H1 (cell line): ENCODE measurements around the gene NUDCD2. TPM values are rescaled to one million over a fixed set of nuclear protein-coding genes. Genes with fewer than 3 reads are reported as not detected.
A peak's percentile ranks its signal among the peaks of the same experiment; 100 is the strongest.

Experiments used
- CTCF ChIA-PET: fragments of 300-600 bp; sonication (Branson Sonifier 250); formaldehyde crosslinking; loops from one replicate; lab custom pipeline; 2021; ENCODE audit not compliant: partially characterized antibody; lab: Charles Lee
- POLR2A ChIA-PET: fragments of 300-600 bp; sonication (Branson Sonifier 250); formaldehyde crosslinking; loops from one replicate; lab custom pipeline; 2021; ENCODE audit warnings: inconsistent platforms; ENCODE audit not compliant: partially characterized antibody; lab: Charles Lee
- DNase-seq, 2 experiments: peaks; one replicate each; pipeline versions ENCODE4 v3.0.0 to v3.0.0-alpha.2; 2010 to 2022; ENCODE audit warnings: low spot score in 2 of 2, low read depth in 1 of 2, mixed read lengths in 1 of 2
- FAIRE-seq: peaks from 2 replicates; lab custom pipeline; 2011; peaks lifted over from hg19 to GRCh38; lab: Jason Lieb, UNC
- H2AFZ ChIP-seq: 2 replicates; pipeline ENCODE4 v1.8.1; 2012; ENCODE audit warnings: low read length, inconsistent platforms
- H2AK5ac ChIP-seq: 2 replicates; pipeline ENCODE4 v1.6.1; 2013; ENCODE audit warnings: low read depth, low read length
- H2BK120ac ChIP-seq: replicated peaks from 2 replicates; pipeline ENCODE3; 2013; ENCODE audit warnings: low read depth, low read length, inconsistent platforms
- H2BK12ac ChIP-seq: 2 replicates; pipeline ENCODE4 v1.6.1; 2013; ENCODE audit warnings: low read depth, low read length
- H2BK15ac ChIP-seq: 2 replicates; pipeline ENCODE4 v1.6.1; 2013; ENCODE audit warnings: low read length
- H2BK20ac ChIP-seq: 2 replicates; pipeline ENCODE4 v1.6.1; 2013; ENCODE audit warnings: low read length
- H2BK5ac ChIP-seq: 2 replicates; pipeline ENCODE4 v1.6.1; 2013; ENCODE audit warnings: low read depth, low read length
- H3K14ac ChIP-seq: 2 replicates; pipeline ENCODE4 v1.6.1; 2013; ENCODE audit warnings: inconsistent platforms; ENCODE audit not compliant: insufficient read length
- H3K18ac ChIP-seq: 2 replicates; pipeline ENCODE4 v1.6.1; 2013; ENCODE audit warnings: low read length; ENCODE audit errors: extremely low read depth
- H3K23ac ChIP-seq: 2 replicates; pipeline ENCODE4 v1.6.1; 2013; ENCODE audit warnings: inconsistent platforms; ENCODE audit not compliant: insufficient read length
- H3K23me2 ChIP-seq: 2 replicates; pipeline ENCODE4 v1.6.1; 2013; ENCODE audit warnings: low read depth, low read length
- H3K27ac ChIP-seq: 2 replicates; pipeline ENCODE4 v1.6.1; 2011; ENCODE audit warnings: low read depth, low read length, inconsistent platforms
- H3K27me3 ChIP-seq, 4 experiments: replicated peaks in 1 of 4; 1 replicate in 1 of 4; 2 replicates in 3 of 4; pipeline versions ENCODE4 v1.6.1 to v1.8.1; 2011 to 2013; ENCODE audit warnings: low read length in 3 of 4, mild to moderate bottlenecking in 3 of 4, inconsistent platforms in 2 of 4, mixed read lengths in 2 of 4, moderate library complexity in 1 of 4; ENCODE audit not compliant: control insufficient read depth in 3 of 4, insufficient read depth in 3 of 4; ENCODE audit errors: extremely low read depth in 1 of 4
- H3K36me3 ChIP-seq, 4 experiments: 2 replicates each; pipeline versions ENCODE4 v1.6.1 to v1.8.1; 2011 to 2013; ENCODE audit warnings: mild to moderate bottlenecking in 4 of 4, low read length in 3 of 4, moderate library complexity in 2 of 4, control low read depth in 1 of 4, inconsistent platforms in 1 of 4; ENCODE audit not compliant: insufficient read depth in 4 of 4, control insufficient read depth in 2 of 4
- H3K4ac ChIP-seq: replicated peaks from 2 replicates; pipeline ENCODE3; 2013; ENCODE audit warnings: low read length, low read depth, mixed read lengths, inconsistent platforms; ENCODE audit not compliant: insufficient read length
- H3K4me1 ChIP-seq, 4 experiments: replicated peaks in 1 of 4; 1 replicate in 1 of 4; 2 replicates in 3 of 4; pipeline versions ENCODE4 v1.6.1 to v1.8.1; 2011 to 2013; ENCODE audit warnings: low read length in 3 of 4, inconsistent platforms in 2 of 4, mixed read lengths in 1 of 4; ENCODE audit not compliant: insufficient read depth in 4 of 4, control insufficient read depth in 3 of 4
- H3K4me2 ChIP-seq, 2 experiments: 2 replicates each; pipeline versions ENCODE4 v1.6.1 to v1.8.1; 2011 to 2013; ENCODE audit warnings: low read depth in 2 of 2, low read length in 2 of 2, control low read depth in 1 of 2, inconsistent platforms in 1 of 2, mild to moderate bottlenecking in 1 of 2; ENCODE audit not compliant: insufficient read depth in 1 of 2
- H3K4me3 ChIP-seq, 4 experiments: fragments of 200-600, 300-600 bp in 1 of 4; sonication (generic), shearing (Covaris generic), sonication (Bioruptor Twin) in 1 of 4; 2 replicates each; pipeline versions ENCODE4 v1.5.1 to v1.8.1; 2011 to 2016; ENCODE audit warnings: low read length in 4 of 4, low read depth in 3 of 4, control low read depth in 2 of 4, inconsistent platforms in 2 of 4, mild to moderate bottlenecking in 2 of 4, mixed read lengths in 1 of 4, moderate library complexity in 1 of 4; ENCODE audit not compliant: insufficient read depth in 2 of 4; ENCODE audit errors: extremely low read depth in 1 of 4
- H3K56ac ChIP-seq: replicated peaks from 2 replicates; pipeline ENCODE3; 2013; ENCODE audit warnings: low read depth, mild to moderate bottlenecking, mixed read lengths, low read length, inconsistent platforms; ENCODE audit not compliant: insufficient read length
- H3K79me1 ChIP-seq: 2 replicates; pipeline ENCODE4 v1.6.1; 2013; ENCODE audit warnings: low read depth, low read length, control low read depth
- H3K79me2 ChIP-seq, 2 experiments: 2 replicates each; pipeline versions ENCODE4 v1.6.1 to v1.8.1; 2012 to 2013; ENCODE audit warnings: low read length in 2 of 2, mild to moderate bottlenecking in 2 of 2, inconsistent platforms in 1 of 2; ENCODE audit not compliant: insufficient read depth in 2 of 2, control insufficient read depth in 1 of 2
- H3K9ac ChIP-seq, 4 experiments: replicated peaks in 1 of 4; 1 replicate in 1 of 4; 2 replicates in 3 of 4; pipeline versions ENCODE4 v1.6.1 to v1.8.1; 2011 to 2013; ENCODE audit warnings: low read depth in 3 of 4, low read length in 3 of 4, control low read depth in 2 of 4, mild to moderate bottlenecking in 2 of 4, moderate library complexity in 2 of 4, inconsistent platforms in 1 of 4; ENCODE audit errors: extremely low read depth in 1 of 4
- H3K9me3 ChIP-seq, 2 experiments: 2 replicates each; pipeline versions ENCODE4 v1.6.1 to v1.8.1; 2012 to 2013; ENCODE audit warnings: mild to moderate bottlenecking in 2 of 2, moderate library complexity in 2 of 2, control low read depth in 1 of 2, inconsistent platforms in 1 of 2, low read depth in 1 of 2, low read length in 1 of 2, mixed read lengths in 1 of 2; ENCODE audit not compliant: insufficient read depth in 2 of 2
- H4K20me1 ChIP-seq, 2 experiments: replicated peaks in 1 of 2; 2 replicates each; pipeline versions ENCODE3 to v1.8.1; 2011 to 2013; ENCODE audit warnings: inconsistent platforms in 2 of 2, low read length in 2 of 2, mild to moderate bottlenecking in 1 of 2; ENCODE audit not compliant: insufficient read depth in 2 of 2, control insufficient read depth in 1 of 2
- H4K5ac ChIP-seq: 2 replicates; pipeline ENCODE4 v1.6.1; 2013; ENCODE audit warnings: low read length, low read depth, mixed read lengths, inconsistent platforms; ENCODE audit not compliant: insufficient read length
- H4K8ac ChIP-seq: 2 replicates; pipeline ENCODE4 v1.8.0; 2013; ENCODE audit warnings: mild to moderate bottlenecking, moderate library complexity, low read length, inconsistent platforms; ENCODE audit not compliant: insufficient read depth; ENCODE audit errors: extremely low read depth
- H4K91ac ChIP-seq: replicated peaks from 2 replicates; pipeline ENCODE3; 2013; ENCODE audit warnings: low read length, mixed read lengths, inconsistent platforms; ENCODE audit not compliant: insufficient read length
- FOSL1 ChIP-seq: IDR thresholded peaks from 2 replicates; pipeline ENCODE4 v1.6.1; 2011; ENCODE audit warnings: mild to moderate bottlenecking, low read depth, low read length, moderate library complexity; ENCODE audit not compliant: insufficient read depth
- GTF2F1 ChIP-seq: IDR thresholded peaks from 2 replicates; pipeline ENCODE4 v1.6.1; 2012; ENCODE audit warnings: low read depth, low read length, improper control_type of control experiment, borderline replicate concordance
- SAP30 ChIP-seq: fragments of 300-600 bp; sonication (generic); IDR thresholded peaks from 2 replicates; pipeline ENCODE4 v1.7.1; 2012; ENCODE audit warnings: low read length, moderate library complexity, mild to moderate bottlenecking, inconsistent platforms; ENCODE audit not compliant: insufficient read depth, insufficient replicate concordance
- TBP ChIP-seq: IDR thresholded peaks from 2 replicates; pipeline ENCODE4 v1.6.1; 2011; ENCODE audit warnings: low read depth, low read length, improper control_type of control experiment
- YY1 ChIP-seq: IDR thresholded peaks from 2 replicates; pipeline ENCODE4 v1.6.1; 2011; ENCODE audit warnings: low read depth, mild to moderate bottlenecking, low read length
- WGBS, 2 experiments: shearing (Covaris generic) in 1 of 2; methylation state at CpG; one replicate each; pipeline versions ENCODE4 v1.1.6 to v1.1.7; 2013 to 2015; ENCODE audit warnings: low lambda C conversion rate in 2 of 2, mixed read lengths in 2 of 2, inconsistent platforms in 1 of 2, low coverage in 1 of 2, missing lambda C conversion rate in 1 of 2; ENCODE audit not compliant: insufficient replicate concordance in 2 of 2, insufficient coverage in 1 of 2, insufficient read length in 1 of 2; ENCODE audit errors: extremely low coverage in 1 of 2, missing lambda C conversion rate in 1 of 2; 5-methylcytosine and 5-hydroxymethylcytosine counted together
- polyA plus RNA-seq, 7 experiments: library from polyadenylated mRNA; depleted of rRNA in 3 of 7; stranded (reverse) in 5 of 7; unstranded in 2 of 7; fragments of >200 nt in 5 of 7; fragments of 200-250 nt in 2 of 7; gene quantifications; 1 replicate in 5 of 7; 2 replicates in 1 of 7; 4 replicates in 1 of 7; pipeline versions ENCODE4 v1.2.1 to v1.2.3, GENCODE V29; 2011 to 2013; ENCODE audit warnings: missing spikeins in 2 of 7, mixed read lengths in 2 of 7
- total RNA-seq: library from RNA; stranded (reverse); fragmentation: NEBNext Ultra II Directional; extraction: Animal tissue kit (Norgen Biotek cat#: 25700); gene quantifications from 2 replicates; pipeline ENCODE4 v1.2.1, GENCODE V29; 2021

NUDCD2 gene
- total and polyA plus RNA-seq, 2 of the 8 experiments (the other 6 are each of a cell fraction or from before 2014, with no cell fraction given) = 12.2 to 59.5 TPM

- FAIRE-seq (no peak), DNase-seq (peak in 1 of 2 experiments; percentile 84)
- Histone ChIP-seq H3K23me2 (peaks cover 5% of the 10 kb centered on the region; the same call in 1 of the 2 replicates), H3K18ac (peak within 1 kb of the TSS; percentile 89), H3K9ac (peak within 1 kb of the TSS; percentile 89 to 98 (median 96)), H2BK15ac (no peak within 1 kb of the TSS), H3K79me1 (no peaks in the 10 kb centered on the region; the same call in 1 of the 2 replicates), H4K91ac (peak within 1 kb of the TSS; percentile 92), H3K56ac (peak within 1 kb of the TSS; percentile 97), H3K4me3 (peak within 1 kb of the TSS; percentile 93 to 99 (median 98)), H2AFZ (peak within 1 kb of the TSS; percentile 96), H3K9me3 (no peaks in the 10 kb centered on the region), H3K27ac (peak within 1 kb of the TSS; percentile 99), H3K4ac (peak within 1 kb of the TSS; percentile 95), H2BK120ac (peak within 1 kb of the TSS; percentile 36), H3K79me2 (peaks cover 5 to 48% of the 10 kb centered on the region in 2 experiments; a peak in 3 of 4 replicates), H3K4me1 (peaks cover 0 to 7% (median 2%) of the 10 kb centered on the region in 4 experiments; a peak in 4 of 7 replicates), H4K8ac (peak within 1 kb of the TSS; percentile 98), H3K14ac (no peak within 1 kb of the TSS), H4K5ac (peak within 1 kb of the TSS; percentile 96), H3K27me3 (no peaks in the 10 kb centered on the region), H2BK20ac (0 out of 2 replicates have a peak within 1 kb of the TSS, but pooled peaks have one; percentile 11), H4K20me1 (no peaks in the 10 kb centered on the region), H2BK12ac (peak within 1 kb of the TSS; percentile 29; the same call in 1 of the 2 replicates), H3K4me2 (peak within 1 kb of the TSS; percentile 64 to 86), H3K36me3 (peaks cover 0 to 29% (median 7%) of the 10 kb centered on the region in 4 experiments; a peak in 3 of 8 replicates), H2AK5ac (no peak within 1 kb of the TSS), H2BK5ac (peak within 1 kb of the TSS; percentile 91), H3K23ac (no peak within 1 kb of the TSS)
- WGBS, 2 experiments = 1% methylated on average over 16 of the region's 23 CpGs; no CpG with 5 or more reads in 1 of the 2 experiments
- ChIA-PET CTCF (interaction anchor here (0.6 to 1.1 kb wide), 4 partner anchors 13 to 1002 kb away, joined by 3 to 4 read pairs (median 3); no protein-coding TSS in a partner anchor), POLR2A (interaction anchor here (0.9 to 9.6 kb wide), 21 partner anchors 9 to 102 kb away, joined by 3 to 189 read pairs (median 8); partner anchors contain the start of genes CCNG1 and MAT2B)
- TF ChIP-seq GTF2F1 (no peak), TBP (peak; percentile 77), SAP30 (peak; percentile 95), YY1 (no peak), FOSL1 (no peak)
These were observed 765 bp upstream of the NUDCD2 start, which contains the start of gene HMMR for GRCh38 chr5:163460562-163461171. TSS of gene HMMR (plus strand) at chr5:163460632. CDS start at chr5:163460693, 61 bp downstream.
